Fibroblast of villous mesenchyme (primary cell): ENCODE results near the gene MRS2. TPM values are rescaled to one million over a fixed set of nuclear protein-coding genes. Genes with fewer than 3 reads are reported as not detected.

Experiments
- DNase-seq: peaks from one replicate; pipeline ENCODE4 v3.0.0-alpha.2; 2010; ENCODE audit warnings: low read depth
- H3K4me3 ChIP-seq: 2 replicates; pipeline ENCODE4 v1.5.1; 2011; ENCODE audit warnings: low read depth, mild to moderate bottlenecking, low read length
- small RNA-seq: library from RNA; depleted of rRNA; stranded (forward); fragments of <200 nt; gene quantifications from one replicate; pipeline ENCODE3, GENCODE V24; 2012
- total RNA-seq: library from RNA; depleted of rRNA; stranded (reverse); fragments of >200 nt; gene quantifications from 2 replicates; pipeline ENCODE4 v1.2.3, GENCODE V29; 2012
- TF ChIP-seq, protein P1 (sequence below): IDR thresholded peaks from 2 replicates; pipeline ENCODE4 v1.5.1; 2012; ENCODE audit warnings: low read depth, mild to moderate bottlenecking, low read length; ENCODE audit not compliant: insufficient read depth

MRS2 gene
- total RNA-seq, 1 donor = 38.4 TPM

- DNase-seq = no peak
- TF ChIP-seq, protein P1, sequence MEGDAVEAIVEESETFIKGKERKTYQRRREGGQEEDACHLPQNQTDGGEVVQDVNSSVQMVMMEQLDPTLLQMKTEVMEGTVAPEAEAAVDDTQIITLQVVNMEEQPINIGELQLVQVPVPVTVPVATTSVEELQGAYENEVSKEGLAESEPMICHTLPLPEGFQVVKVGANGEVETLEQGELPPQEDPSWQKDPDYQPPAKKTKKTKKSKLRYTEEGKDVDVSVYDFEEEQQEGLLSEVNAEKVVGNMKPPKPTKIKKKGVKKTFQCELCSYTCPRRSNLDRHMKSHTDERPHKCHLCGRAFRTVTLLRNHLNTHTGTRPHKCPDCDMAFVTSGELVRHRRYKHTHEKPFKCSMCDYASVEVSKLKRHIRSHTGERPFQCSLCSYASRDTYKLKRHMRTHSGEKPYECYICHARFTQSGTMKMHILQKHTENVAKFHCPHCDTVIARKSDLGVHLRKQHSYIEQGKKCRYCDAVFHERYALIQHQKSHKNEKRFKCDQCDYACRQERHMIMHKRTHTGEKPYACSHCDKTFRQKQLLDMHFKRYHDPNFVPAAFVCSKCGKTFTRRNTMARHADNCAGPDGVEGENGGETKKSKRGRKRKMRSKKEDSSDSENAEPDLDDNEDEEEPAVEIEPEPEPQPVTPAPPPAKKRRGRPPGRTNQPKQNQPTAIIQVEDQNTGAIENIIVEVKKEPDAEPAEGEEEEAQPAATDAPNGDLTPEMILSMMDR = no peak
- no peak overlapping the region for H3K4me3 ChIP-seq
These were observed 55.4 kb downstream of the MRS2 start for GRCh38 chr6:24458134-24458533.

DNA sequence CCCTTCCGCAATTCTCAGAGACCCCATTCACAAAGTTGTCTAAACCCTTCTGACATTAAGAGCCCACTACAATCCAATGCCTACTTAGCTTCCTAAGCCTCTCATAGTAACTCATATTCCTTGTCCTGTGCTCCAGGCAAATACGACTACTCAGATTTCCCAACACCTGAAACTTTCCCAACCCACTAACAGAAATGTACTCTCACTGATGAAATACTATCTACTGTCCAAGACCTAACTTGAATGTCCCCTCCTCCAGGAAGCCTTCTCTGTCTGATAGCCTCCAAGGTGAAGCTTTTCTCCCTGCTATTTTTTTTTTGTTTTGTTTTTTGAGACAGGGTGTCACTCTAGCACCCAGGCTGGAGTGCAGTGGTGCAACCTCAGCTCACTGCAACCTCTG is 56.2 kb downstream of the MRS2 start:
- TF ChIP-seq, protein P1 = no peak
- DNase-seq = no peak
- no peak overlapping the region for H3K4me3 ChIP-seq

- no peak overlapping the region for H3K4me3 ChIP-seq
- TF ChIP-seq, protein P1 = no peak
- DNase-seq = no peak
These were observed 58.2 kb downstream of the MRS2 start for GRCh38 chr6:24460966-24461365.

GRCh38 chr6:24464253-24465038 is 61.7 kb downstream of the MRS2 start:
- H3K4me3 ChIP-seq = no peak overlapping the region
- TF ChIP-seq, protein P1 = no peak

GRCh38 chr6:24469811-24470210 is 67.1 kb downstream of the MRS2 start:
- no peak for DNase-seq
- TF ChIP-seq, protein P1 = no peak

More at GRCh38 chr6:24464253-24465038, 61.7 kb downstream of the MRS2 start:
- no peak for DNase-seq

GRCh38 chr6:24472181-24472580 is 69.4 kb downstream of the MRS2 start:
- no peak for DNase-seq
- no peak overlapping the region for H3K4me3 ChIP-seq
- TF ChIP-seq, protein P1 = no peak

More at GRCh38 chr6:24469811-24470210, 67.1 kb downstream of the MRS2 start:
- no peak overlapping the region for H3K4me3 ChIP-seq

Small RNA genes lying within 50 kb of the gene (small RNA-seq; reads per million reads assigned to genes)
- gene RNU6-391P = not detected

Other genes starting within 250 kb of the MRS2 start
- under 0.01 and 0.43 TPM in 2 replicates for gene DCDC2, start 44.9 kb upstream of the MRS2 start, total RNA-seq
- under 0.01 and 0.43 TPM in 2 replicates for gene GPLD1, start 86.6 kb downstream of the MRS2 start, total RNA-seq
- gene ALDH5A1, start 92.0 kb downstream of the MRS2 start, total RNA-seq = 0.64 and 2.6 TPM in 2 replicates
- not detected in 2 replicates for gene KIAA0319, start 243.3 kb downstream of the MRS2 start, total RNA-seq